ENCODE results near the gene AKT3.

- TF ChIP-seq, protein P1, sequence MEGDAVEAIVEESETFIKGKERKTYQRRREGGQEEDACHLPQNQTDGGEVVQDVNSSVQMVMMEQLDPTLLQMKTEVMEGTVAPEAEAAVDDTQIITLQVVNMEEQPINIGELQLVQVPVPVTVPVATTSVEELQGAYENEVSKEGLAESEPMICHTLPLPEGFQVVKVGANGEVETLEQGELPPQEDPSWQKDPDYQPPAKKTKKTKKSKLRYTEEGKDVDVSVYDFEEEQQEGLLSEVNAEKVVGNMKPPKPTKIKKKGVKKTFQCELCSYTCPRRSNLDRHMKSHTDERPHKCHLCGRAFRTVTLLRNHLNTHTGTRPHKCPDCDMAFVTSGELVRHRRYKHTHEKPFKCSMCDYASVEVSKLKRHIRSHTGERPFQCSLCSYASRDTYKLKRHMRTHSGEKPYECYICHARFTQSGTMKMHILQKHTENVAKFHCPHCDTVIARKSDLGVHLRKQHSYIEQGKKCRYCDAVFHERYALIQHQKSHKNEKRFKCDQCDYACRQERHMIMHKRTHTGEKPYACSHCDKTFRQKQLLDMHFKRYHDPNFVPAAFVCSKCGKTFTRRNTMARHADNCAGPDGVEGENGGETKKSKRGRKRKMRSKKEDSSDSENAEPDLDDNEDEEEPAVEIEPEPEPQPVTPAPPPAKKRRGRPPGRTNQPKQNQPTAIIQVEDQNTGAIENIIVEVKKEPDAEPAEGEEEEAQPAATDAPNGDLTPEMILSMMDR (IDR thresholded peaks at IDR 0.05; ENCODE audit: low read length): no peak
- no peak for TF ChIP-seq EZH2 (optimal IDR thresholded peaks at IDR 0.05; ENCODE audit: low read depth, low read length)
- no peak for TF ChIP-seq EZH2phosphoT487 (IDR thresholded peaks at IDR 0.05; ENCODE audit: low read length)
Observed at GRCh38 chr1:243585982-243586381, 264.1 kb downstream of the AKT3 start.

All from MM.1S (cell line).